SH-SY5Y (cell line): Measurements from ENCODE around the gene NRIP1.

Experiments used
- GATA2 ChIP-seq: IDR thresholded peaks from 2 replicates; pipeline ENCODE4 v1.6.1; 2011; ENCODE audit warnings: mild to moderate bottlenecking, low read depth, low read length
- GATA3 ChIP-seq: IDR thresholded peaks from 2 replicates; pipeline ENCODE4 v1.6.1; 2011; ENCODE audit warnings: low read depth, mild to moderate bottlenecking, low read length, moderate library complexity

DNA sequence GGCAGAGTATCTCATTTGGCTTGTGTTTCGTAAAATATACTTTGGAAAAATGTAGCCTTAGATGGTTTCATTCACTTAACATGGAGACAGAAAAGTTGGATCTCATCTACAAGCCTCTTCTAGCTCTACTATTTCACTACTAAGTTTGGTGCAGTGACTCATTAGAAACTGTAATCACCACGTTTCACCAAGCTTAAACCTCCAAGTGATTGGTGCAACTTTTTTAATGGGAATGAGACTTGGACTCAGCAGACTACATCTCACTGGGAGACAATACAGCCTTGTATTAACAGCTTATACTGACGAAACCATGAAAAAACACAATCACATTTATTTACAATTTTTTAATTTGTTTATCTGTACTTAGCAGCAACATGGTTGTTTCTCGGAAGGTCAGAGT lies 29.9 kb upstream of the NRIP1 start:
- no peak for TF ChIP-seq GATA3
- TF ChIP-seq GATA2, result no peak
